GM12864 (cell line): Measurements from ENCODE around the gene KRT4.

Experiments
- DNase-seq: peaks from one replicate; pipeline ENCODE4 v3.0.0-alpha.2; 2011; ENCODE audit warnings: low read depth
- H3K4me3 ChIP-seq: 2 replicates; pipeline ENCODE4 v1.5.1; 2011; ENCODE audit warnings: mild to moderate bottlenecking, low read depth, low read length, control low read depth
- TF ChIP-seq, protein P1 (sequence below): IDR thresholded peaks from 2 replicates; pipeline ENCODE4 v1.5.1; 2011; ENCODE audit warnings: low read depth, mild to moderate bottlenecking, moderate library complexity, low read length, control low read depth, inconsistent platforms; ENCODE audit errors: missing control alignments

Gene KRT4

GRCh38 chr12:52771088-52771487 lies 42.8 kb downstream of the KRT4 start:
- TF ChIP-seq, protein P1, sequence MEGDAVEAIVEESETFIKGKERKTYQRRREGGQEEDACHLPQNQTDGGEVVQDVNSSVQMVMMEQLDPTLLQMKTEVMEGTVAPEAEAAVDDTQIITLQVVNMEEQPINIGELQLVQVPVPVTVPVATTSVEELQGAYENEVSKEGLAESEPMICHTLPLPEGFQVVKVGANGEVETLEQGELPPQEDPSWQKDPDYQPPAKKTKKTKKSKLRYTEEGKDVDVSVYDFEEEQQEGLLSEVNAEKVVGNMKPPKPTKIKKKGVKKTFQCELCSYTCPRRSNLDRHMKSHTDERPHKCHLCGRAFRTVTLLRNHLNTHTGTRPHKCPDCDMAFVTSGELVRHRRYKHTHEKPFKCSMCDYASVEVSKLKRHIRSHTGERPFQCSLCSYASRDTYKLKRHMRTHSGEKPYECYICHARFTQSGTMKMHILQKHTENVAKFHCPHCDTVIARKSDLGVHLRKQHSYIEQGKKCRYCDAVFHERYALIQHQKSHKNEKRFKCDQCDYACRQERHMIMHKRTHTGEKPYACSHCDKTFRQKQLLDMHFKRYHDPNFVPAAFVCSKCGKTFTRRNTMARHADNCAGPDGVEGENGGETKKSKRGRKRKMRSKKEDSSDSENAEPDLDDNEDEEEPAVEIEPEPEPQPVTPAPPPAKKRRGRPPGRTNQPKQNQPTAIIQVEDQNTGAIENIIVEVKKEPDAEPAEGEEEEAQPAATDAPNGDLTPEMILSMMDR: no peak
- H3K4me3 ChIP-seq: no peak overlapping the region
- DNase-seq: no peak

- H3K4me3 ChIP-seq: no peak overlapping the region
- TF ChIP-seq, protein P1: no peak
- no peak for DNase-seq
These were observed 44.0 kb downstream of the KRT4 start for GRCh38 chr12:52769946-52770345.

- no peak overlapping the region for H3K4me3 ChIP-seq
- DNase-seq: no peak
- TF ChIP-seq, protein P1: no peak
These were observed 44.6 kb downstream of the KRT4 start for GRCh38 chr12:52769354-52769753.

- TF ChIP-seq, protein P1: no peak
- no peak for DNase-seq
These were observed 45.3 kb downstream of the KRT4 start for GRCh38 chr12:52768479-52769200.

GRCh38 chr12:52767427-52767826 lies 46.5 kb downstream of the KRT4 start:
- DNase-seq: no peak
- H3K4me3 ChIP-seq: no peak overlapping the region
- TF ChIP-seq, protein P1: no peak

More at GRCh38 chr12:52768479-52769200, 45.3 kb downstream of the KRT4 start:
- no peak overlapping the region for H3K4me3 ChIP-seq

- DNase-seq: no peak
- TF ChIP-seq, protein P1: no peak
- no peak overlapping the region for H3K4me3 ChIP-seq
These were observed 46.9 kb downstream of the KRT4 start for GRCh38 chr12:52767020-52767379.
